Activated CD4-positive, CD25-positive, alpha-beta regulatory T cell treated with anti-CD3 and anti-CD28 coated beads, Interleukin-2, amount 50 U/mL, for 24 hours (primary cell): ENCODE data around the gene ZNF705A.
"Not testable (repeated sequence)": the region's sequence is repeated elsewhere in the genome, so short reads cannot be mapped to it uniquely, and the experiment has no call there.

Source experiments
- ATAC-seq, 2 donors: fragments of 150-1000 bp; cut with Tn5 transposase; one replicate each; pipeline ENCODE4 v1.10.0; 2021; ENCODE audit warnings: mild to moderate bottlenecking in 1 of 2, moderate library complexity in 1 of 2

ZNF705A gene

GRCh38 chr12:8156845-8157244 lies at the start of gene ZNF705A:
Gene ZNF705A (plus strand): TSS chr12:8157015. CDS start chr12:8172626, 15,611 bp downstream.
- ATAC-seq = no peak

GRCh38 chr12:8108808-8109398 lies 47.9 kb upstream of the ZNF705A start:
- ATAC-seq = peak; percentile 43 to 48

- not testable (repeated sequence) for ATAC-seq
Observed at GRCh38 chr12:8113117-8113516, 43.7 kb upstream of the ZNF705A start.

- ATAC-seq = no peak
Observed at GRCh38 chr12:8120072-8120713, 36.6 kb upstream of the ZNF705A start.

GRCh38 chr12:8123124-8123912 lies 33.5 kb upstream of the ZNF705A start, which contains the start of gene CLEC4A:
Gene CLEC4A (plus strand): TSS chr12:8123617. CDS start chr12:8123879, 262 bp downstream.
- no peak for ATAC-seq

GRCh38 chr12:8127138-8127537 lies 29.7 kb upstream of the ZNF705A start:
- ATAC-seq = no peak

GRCh38 chr12:8133636-8134397 lies 23.0 kb upstream of the ZNF705A start:
- ATAC-seq = not testable (repeated sequence)

GRCh38 chr12:8134398-8134930 lies 22.4 kb upstream of the ZNF705A start:
- not testable (repeated sequence) for ATAC-seq

GRCh38 chr12:8141647-8142046 lies 15.2 kb upstream of the ZNF705A start:
- not testable (repeated sequence) for ATAC-seq

GRCh38 chr12:8143261-8143660 lies 13.6 kb upstream of the ZNF705A start:
- ATAC-seq = no peak

GRCh38 chr12:8145754-8146441 lies 10.9 kb upstream of the ZNF705A start:
- no peak for ATAC-seq

- ATAC-seq = no peak
Observed at GRCh38 chr12:8146442-8146771, 10.4 kb upstream of the ZNF705A start.

GRCh38 chr12:8154526-8154925 lies 2.3 kb upstream of the ZNF705A start:
- no peak for ATAC-seq

- ATAC-seq = no peak
Observed at GRCh38 chr12:8156416-8156815, 399 bp upstream of the ZNF705A start.

- ATAC-seq = no peak
Observed at GRCh38 chr12:8157484-8158198, 826 bp downstream of the ZNF705A start.

- ATAC-seq = not testable (repeated sequence)
Observed at GRCh38 chr12:8172911-8173310, 16.1 kb downstream of the ZNF705A start.

- peak; percentile 81 to 91 for ATAC-seq
Observed at GRCh38 chr12:8179989-8180585, 23.3 kb downstream of the ZNF705A start.

GRCh38 chr12:8181271-8181670 lies 24.5 kb downstream of the ZNF705A start:
- not testable (repeated sequence) for ATAC-seq

- not testable (repeated sequence) for ATAC-seq
Observed at GRCh38 chr12:8182923-8183322, 26.1 kb downstream of the ZNF705A start.

- not testable (repeated sequence) for ATAC-seq
Observed at GRCh38 chr12:8183346-8183745, 26.5 kb downstream of the ZNF705A start.

GRCh38 chr12:8184206-8184605 lies 27.4 kb downstream of the ZNF705A start:
- not testable (repeated sequence) for ATAC-seq
